ENCODE results near the gene MMS19.

Gene MMS19

GRCh38 chr10:97412891-97413304 lies 85.3 kb downstream of the MMS19 start:
- no peak for DNase-seq

DNA sequence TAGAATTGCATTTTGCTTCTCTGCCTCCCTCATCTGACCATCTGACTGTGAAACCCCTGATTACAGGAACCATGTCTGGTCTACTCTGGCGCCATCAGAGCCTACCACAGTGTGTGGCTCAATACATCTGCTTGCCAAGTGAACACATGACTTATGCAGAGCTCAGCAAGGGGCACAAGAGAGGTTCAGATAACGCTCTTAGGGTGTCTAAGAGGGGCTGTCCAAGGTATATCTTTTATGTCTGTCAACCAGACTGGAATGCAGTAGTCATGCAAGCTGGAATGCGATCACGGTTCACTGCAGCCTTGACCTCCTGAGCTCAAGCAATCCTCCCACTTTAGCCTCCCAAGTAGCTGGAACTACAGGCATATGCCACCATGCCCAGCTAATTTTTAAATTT lies 86.8 kb downstream of the MMS19 start:
- no peak for DNase-seq

GRCh38 chr10:97408496-97408992 lies 89.7 kb downstream of the MMS19 start:
- DNase-seq: no peak
